HL-60 (cell line): ENCODE results near the gene COL18A1.

Experiments used
- POLR2AphosphoS5 ChIP-seq: IDR thresholded peaks from 2 replicates; pipeline ENCODE4 v1.6.1; 2012; ENCODE audit warnings: low read depth
- TF ChIP-seq, protein P1 (sequence below): IDR thresholded peaks from one replicate; pipeline ENCODE4 v1.5.1; 2011; ENCODE audit warnings: low read length, control low read depth, inconsistent platforms; ENCODE audit not compliant: insufficient read depth
- TF ChIP-seq, protein P2 (sequence below): IDR thresholded peaks from 2 replicates; pipeline ENCODE4 v1.6.1; 2012; ENCODE audit warnings: low read depth; ENCODE audit not compliant: insufficient replicate concordance

DNA sequence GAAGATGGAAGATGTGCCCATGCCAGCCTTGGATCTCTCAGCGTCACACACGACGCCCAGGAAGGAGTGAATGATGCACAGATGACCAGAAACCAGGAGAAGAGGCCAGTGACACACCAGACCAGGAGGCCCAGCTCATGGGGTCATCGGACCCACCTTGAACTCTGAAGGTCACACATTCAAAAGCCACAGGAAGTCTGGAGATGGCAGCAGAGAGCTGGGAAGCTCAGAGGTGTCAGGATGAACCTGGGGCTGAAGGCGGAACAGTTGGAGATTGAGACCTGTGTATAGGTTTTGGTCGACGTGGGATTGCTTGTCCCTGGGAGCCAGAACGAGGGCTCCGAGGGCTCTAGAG lies 93.7 kb downstream of the COL18A1 start:
- TF ChIP-seq, protein P1, sequence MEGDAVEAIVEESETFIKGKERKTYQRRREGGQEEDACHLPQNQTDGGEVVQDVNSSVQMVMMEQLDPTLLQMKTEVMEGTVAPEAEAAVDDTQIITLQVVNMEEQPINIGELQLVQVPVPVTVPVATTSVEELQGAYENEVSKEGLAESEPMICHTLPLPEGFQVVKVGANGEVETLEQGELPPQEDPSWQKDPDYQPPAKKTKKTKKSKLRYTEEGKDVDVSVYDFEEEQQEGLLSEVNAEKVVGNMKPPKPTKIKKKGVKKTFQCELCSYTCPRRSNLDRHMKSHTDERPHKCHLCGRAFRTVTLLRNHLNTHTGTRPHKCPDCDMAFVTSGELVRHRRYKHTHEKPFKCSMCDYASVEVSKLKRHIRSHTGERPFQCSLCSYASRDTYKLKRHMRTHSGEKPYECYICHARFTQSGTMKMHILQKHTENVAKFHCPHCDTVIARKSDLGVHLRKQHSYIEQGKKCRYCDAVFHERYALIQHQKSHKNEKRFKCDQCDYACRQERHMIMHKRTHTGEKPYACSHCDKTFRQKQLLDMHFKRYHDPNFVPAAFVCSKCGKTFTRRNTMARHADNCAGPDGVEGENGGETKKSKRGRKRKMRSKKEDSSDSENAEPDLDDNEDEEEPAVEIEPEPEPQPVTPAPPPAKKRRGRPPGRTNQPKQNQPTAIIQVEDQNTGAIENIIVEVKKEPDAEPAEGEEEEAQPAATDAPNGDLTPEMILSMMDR: no peak
- TF ChIP-seq POLR2AphosphoS5: no peak
- TF ChIP-seq, protein P2, sequence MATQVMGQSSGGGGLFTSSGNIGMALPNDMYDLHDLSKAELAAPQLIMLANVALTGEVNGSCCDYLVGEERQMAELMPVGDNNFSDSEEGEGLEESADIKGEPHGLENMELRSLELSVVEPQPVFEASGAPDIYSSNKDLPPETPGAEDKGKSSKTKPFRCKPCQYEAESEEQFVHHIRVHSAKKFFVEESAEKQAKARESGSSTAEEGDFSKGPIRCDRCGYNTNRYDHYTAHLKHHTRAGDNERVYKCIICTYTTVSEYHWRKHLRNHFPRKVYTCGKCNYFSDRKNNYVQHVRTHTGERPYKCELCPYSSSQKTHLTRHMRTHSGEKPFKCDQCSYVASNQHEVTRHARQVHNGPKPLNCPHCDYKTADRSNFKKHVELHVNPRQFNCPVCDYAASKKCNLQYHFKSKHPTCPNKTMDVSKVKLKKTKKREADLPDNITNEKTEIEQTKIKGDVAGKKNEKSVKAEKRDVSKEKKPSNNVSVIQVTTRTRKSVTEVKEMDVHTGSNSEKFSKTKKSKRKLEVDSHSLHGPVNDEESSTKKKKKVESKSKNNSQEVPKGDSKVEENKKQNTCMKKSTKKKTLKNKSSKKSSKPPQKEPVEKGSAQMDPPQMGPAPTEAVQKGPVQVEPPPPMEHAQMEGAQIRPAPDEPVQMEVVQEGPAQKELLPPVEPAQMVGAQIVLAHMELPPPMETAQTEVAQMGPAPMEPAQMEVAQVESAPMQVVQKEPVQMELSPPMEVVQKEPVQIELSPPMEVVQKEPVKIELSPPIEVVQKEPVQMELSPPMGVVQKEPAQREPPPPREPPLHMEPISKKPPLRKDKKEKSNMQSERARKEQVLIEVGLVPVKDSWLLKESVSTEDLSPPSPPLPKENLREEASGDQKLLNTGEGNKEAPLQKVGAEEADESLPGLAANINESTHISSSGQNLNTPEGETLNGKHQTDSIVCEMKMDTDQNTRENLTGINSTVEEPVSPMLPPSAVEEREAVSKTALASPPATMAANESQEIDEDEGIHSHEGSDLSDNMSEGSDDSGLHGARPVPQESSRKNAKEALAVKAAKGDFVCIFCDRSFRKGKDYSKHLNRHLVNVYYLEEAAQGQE: no peak
